Mammary epithelial cell (primary cell): ENCODE data around the gene ACYP2.

Source experiments
- CTCF ChIP-seq, 2 donors: IDR thresholded peaks in 1 of 2; conservative IDR thresholded peaks in 1 of 2; 2 replicates each; pipeline ENCODE4 v1.5.1; 2011 to 2012; ENCODE audit warnings: inconsistent platforms in 2 of 2, low read length in 2 of 2, mild to moderate bottlenecking in 2 of 2, control low read depth in 1 of 2, low read depth in 1 of 2; ENCODE audit not compliant: insufficient read depth in 1 of 2; ENCODE audit errors: extremely low read depth in 1 of 2
- EZH2 ChIP-seq: IDR thresholded peaks from 2 replicates; pipeline ENCODE4 v1.6.1; 2012; ENCODE audit warnings: low read length, inconsistent platforms, borderline replicate concordance

- TF ChIP-seq CTCF (conservative IDR thresholded peaks at IDR 0.05 in 1 of 2, IDR thresholded peaks at IDR 0.05 in 1 of 2; ENCODE audit: extremely low read depth in 1 of 2, insufficient read depth in 1 of 2, low read depth in 1 of 2, low read length in 2 of 2) (no peak), EZH2 (no peak)
Measured at GRCh38 chr2:54313147-54313546, 197.7 kb downstream of the ACYP2 start.
